G401 (cell line): Measurements from ENCODE around the gene TBCE. TPM values are rescaled to one million over a fixed set of nuclear protein-coding genes. Genes with fewer than 3 reads are reported as not detected.
A peak's percentile ranks its signal among the peaks of the same experiment; 100 is the strongest.
"Not testable (repeated sequence)": the region's sequence is repeated elsewhere in the genome, so short reads cannot be mapped to it uniquely, and the experiment has no call there.

Experiments used
- DNase-seq: peaks from one replicate; pipeline ENCODE4 v3.0.0-alpha.2; 2015; ENCODE audit warnings: low spot score
- in situ Hi-C: cut with HindIII; loops from 2 replicates; pipeline ENCODE4 v1.10.0; 2016; ENCODE audit warnings: low sequenced_read_pairs, mixed read lengths
- total RNA-seq: library from RNA; depleted of rRNA; stranded (reverse); fragments of >200 nt; shearing (Covaris generic); gene quantifications from 2 replicates; pipeline ENCODE4 v1.2.3, GENCODE V29; 2014

TBCE gene
- total RNA-seq, 1 experiment from 2014 or later = 69.7 TPM

DNA sequence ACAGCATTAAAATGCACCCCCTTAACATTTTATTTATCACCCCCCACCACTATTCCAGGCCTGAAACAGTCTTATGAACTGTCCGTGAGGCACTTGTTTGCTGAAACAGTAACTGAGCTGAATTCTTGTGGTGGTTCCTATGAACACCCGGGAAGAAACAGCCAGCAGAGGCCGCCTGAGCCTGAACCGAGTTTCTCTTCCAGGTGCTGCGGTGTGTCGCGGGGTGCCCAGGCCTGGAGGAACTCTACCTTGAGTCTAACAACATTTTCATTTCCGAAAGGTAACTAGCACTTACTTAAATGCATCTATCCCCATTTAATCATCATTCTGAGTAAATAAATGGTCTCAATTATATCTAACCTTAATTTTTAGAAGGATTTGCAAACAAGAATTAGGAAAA lies 66.8 kb downstream of the TBCE start:
- in situ Hi-C loops = no loop called here
- no peak for DNase-seq

DNA sequence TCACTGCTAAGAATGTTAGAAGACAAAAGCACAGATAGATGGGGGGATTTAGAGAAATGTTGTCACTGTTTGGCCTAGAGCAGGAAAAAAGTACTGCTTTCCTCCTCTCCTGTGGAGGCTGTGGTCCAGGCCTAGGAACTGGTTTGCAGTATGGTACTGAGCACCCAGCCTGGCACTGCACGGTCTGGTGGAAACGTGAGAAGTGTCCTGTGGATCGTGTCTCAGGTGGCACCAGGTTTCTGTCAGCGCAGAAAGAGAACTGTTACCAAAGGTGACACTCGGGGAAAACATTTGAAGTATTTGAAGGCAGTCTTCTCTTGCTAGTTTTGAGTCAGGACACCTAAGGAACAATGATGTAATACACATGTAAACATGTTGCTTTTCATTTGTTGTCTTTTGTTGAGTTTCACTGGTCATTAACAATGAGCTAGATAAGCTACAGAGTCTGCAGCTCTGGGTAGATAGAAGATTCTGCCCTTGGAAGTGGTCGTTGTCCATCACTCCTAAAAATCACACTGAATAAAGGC lies 74.0 kb downstream of the TBCE start:
- in situ Hi-C loops = no loop called here
- DNase-seq = no peak

DNA sequence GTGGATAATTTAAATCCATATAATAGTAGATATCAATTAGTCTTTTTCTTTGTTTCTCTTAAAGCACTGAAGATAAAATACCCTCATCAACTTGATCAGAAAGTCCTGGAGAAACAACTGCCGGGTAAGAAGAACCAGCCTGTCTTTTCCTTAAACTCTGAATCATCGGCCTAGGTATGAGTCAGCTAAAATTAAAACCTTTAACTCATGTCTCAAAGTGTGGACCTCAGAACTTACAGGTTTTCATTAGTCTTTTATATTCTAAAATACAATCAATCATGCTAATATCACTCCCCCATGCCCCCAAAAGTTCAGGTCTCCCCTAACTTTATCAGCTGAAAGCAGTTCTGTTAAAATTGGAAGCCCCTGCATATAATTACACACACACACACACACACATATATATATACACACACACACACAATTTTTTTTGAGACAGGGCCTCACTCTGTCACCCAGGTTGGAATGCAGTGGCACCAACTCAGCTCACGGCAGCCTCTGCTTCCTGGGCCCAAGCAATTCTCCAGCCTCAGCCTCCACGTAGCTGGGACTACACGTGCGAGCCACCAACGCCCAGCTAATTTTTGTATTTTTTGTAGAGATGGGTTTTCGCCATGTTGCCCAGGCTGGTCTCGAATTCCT lies 75.7 kb downstream of the TBCE start:
- in situ Hi-C loops = no loop called here
- no peak for DNase-seq

DNA sequence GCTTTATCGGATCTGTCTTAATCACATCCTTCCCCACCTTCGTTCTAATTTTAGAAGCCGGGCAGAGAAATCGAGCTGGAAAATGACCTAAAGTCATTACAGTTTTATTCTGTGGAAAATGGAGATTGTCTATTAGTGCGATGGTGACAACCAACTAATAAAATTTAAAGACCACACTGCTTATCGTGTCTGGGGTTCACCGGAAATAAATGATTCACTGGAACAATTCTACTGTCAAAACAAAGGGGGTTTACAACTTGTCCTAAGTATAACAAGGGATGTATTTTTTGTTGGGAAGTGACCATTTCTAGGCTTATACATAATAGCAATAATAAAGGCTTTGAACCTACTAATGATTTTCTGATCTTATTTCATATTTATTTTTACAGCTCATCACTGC lies 81.4 kb downstream of the TBCE start:
- in situ Hi-C loops = no loop called here
- no peak for DNase-seq

DNA sequence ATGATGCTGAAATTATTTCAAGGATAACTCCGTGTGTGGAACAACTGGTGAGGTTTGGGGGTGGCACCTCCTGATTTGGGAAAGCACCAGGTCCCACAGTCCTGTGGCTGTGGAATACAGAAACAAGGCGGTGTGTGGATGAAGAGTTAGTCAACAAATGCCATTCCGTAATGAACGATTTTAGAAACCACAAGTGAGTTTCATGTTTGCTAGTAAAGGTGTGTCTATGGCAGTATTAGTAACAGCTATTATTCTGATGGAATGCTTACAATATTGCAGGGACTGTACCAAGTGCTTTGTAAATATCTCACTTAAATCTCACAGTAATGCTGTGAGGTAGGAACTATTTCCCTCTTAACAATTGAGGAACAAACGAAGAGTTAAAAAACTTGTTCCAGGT lies 83.2 kb downstream of the TBCE start:
- DNase-seq = no peak
- in situ Hi-C loops = no loop called here

DNA sequence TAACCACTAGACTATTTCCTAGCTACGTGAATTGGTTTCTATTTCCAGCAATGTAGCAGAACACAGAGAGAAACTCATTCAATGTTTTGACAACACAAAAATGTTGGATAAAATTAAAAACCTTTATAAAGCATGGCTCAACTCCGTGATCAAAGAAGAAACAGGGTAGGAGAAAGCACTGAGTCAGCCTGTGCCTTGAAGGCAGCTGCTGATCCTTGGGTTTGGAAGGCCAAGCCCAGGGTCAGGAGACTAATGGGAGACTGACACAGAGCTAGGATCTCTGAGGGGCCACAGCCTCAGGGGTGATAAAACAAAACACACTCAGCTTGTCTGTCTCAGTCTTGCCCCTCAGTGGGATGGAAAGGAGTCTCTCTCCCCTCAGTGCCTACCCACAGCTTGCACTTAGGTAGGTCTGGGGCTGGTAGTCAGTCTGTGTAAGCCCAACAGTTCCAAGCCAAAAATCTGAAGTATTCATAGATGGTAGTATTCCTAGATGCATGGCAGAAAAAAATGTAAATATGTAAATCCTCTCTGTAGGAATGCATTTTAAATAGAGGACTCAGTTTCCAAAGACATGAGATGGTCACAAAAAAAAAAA lies 83.8 kb downstream of the TBCE start:
- in situ Hi-C loops = no loop called here
- no peak for DNase-seq

DNA sequence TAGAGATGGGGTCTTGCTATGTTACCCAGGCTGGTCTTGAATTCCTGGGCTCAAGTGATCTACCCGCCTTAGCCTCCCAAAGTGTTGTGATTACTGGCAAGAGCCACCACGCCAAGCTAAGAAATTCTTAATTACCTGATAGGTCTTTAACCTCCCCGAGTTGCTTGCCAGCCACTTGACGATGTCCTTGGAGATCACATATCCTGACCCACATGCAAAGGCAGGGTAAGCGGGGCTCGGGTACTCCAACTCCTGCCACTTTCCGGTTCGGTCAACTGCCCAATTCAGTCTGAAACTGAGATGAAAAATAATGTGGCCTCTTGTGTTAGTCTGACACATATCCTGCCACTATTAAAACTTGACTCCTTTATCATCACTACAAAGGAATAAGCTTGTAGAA lies 86.8 kb downstream of the TBCE start:
- in situ Hi-C loops = no loop called here
- DNase-seq = no peak

DNA sequence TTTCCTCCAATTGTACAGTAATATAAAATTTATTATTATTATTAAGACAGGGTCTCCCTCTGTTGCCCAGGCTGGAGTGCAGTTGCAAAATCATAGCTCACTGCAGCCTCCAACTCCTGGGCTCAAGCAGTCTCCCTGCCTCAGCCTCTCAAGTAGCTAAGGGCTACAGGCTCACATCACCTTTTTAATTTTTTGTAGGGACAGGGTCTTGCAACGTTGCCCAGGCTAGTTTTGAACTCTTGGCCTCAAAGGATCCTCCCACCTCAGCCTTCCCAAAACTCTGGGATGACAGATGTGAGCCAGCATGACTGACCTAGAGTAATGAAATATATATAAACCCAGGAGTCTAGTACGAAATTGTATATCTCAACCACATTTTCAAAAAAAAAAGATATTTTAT lies 87.9 kb downstream of the TBCE start:
- in situ Hi-C loops = no loop called here
- DNase-seq = no peak

DNA sequence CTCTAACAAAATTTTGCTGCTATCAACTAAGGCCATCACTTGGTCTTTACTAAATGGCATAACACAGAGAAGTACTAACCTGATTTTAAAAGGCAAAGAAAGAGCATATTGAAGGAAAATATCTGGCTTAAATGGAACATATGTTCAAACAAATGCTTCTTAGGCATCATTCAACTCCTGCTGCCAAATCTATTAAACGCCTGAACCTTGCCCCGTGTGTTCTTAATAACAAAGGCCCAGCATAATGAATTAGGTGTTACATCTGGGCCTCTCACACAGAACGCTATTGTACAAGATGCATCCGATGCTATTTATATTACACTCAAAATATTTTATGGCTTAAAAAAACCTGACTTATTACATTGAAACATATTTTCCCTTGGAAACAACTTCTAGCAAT lies 88.6 kb downstream of the TBCE start:
- in situ Hi-C loops = no loop called here
- peak; percentile 86 for DNase-seq

DNA sequence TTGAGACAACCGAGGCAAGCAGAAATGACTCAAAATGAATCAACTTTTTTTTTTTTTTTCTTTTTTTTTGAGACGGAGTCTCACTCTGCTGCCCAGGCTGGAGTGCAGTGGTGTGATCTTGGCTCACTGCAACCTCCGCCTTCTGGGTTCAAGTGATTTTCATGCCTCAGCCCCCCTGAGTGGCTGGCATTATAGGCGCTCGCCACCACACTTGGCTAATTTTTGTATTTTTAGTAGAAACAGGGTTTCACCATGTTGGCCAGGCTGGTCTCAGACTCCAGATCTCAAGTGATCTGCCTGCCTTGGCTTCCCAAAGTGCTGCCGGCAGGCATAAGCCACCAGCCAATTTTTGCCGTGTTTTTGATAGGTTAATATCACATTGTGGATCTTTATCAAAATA lies 90.6 kb downstream of the TBCE start:
- in situ Hi-C loops, DNase-seq: not testable (repeated sequence)

DNA sequence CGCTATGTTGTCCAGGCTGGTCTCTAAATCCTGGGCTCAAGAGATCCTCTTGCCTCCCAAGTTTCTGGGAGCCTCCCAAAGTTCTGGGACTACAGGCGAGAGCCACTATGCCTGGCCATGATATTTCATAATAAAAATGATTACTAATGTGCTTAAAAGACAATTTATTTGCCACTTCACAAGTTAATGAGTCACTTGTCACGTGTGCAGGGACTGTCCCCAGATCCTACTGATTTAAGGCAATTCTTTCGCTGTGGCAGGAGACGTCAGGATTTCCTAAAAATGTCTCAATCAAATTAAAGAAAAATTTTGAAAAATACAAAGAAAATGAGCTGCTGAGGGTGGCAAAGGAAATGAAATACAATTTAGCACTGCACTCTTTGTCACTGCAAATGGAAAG lies 93.5 kb downstream of the TBCE start:
- in situ Hi-C loops = no loop called here
- no peak for DNase-seq

DNA sequence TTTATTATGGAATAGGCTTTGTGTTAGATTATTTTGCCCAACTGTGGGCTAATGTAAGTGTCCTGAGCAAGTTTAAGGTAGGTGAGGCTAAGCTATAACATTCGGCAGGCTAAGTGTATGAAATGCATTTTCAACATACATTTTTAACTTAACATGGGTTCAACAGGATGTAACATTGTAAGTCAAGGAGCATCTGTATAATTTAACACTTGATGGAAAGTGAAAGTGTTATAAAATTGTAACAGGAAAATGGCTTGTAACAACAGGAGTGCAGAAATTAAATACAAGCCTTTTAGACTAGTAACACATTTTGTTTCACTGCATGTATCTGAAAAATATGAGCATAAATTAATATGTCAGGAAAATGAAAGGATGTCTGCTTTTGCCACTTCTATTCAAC lies 94.7 kb downstream of the TBCE start:
- in situ Hi-C loops = no loop called here
- DNase-seq = no peak

DNA sequence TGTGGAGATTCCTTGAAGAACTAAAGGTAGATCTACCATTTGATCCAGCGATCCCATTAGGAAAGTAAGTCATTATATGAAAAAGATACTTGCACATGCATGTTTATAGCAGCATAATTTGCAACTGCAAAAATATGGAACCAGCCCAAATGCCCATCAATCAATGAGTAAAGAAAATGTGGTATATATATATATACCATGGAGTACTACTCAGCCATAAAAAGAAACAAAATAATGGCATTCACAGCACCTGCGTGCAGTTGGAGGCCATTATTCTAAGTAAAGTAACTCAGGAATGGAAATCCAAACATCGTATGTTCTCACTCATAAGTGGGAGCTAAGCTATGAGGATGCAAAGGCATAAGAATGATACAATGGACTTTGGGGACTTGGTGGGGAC lies 95.6 kb downstream of the TBCE start:
- in situ Hi-C loops, DNase-seq: not testable (repeated sequence)

DNA sequence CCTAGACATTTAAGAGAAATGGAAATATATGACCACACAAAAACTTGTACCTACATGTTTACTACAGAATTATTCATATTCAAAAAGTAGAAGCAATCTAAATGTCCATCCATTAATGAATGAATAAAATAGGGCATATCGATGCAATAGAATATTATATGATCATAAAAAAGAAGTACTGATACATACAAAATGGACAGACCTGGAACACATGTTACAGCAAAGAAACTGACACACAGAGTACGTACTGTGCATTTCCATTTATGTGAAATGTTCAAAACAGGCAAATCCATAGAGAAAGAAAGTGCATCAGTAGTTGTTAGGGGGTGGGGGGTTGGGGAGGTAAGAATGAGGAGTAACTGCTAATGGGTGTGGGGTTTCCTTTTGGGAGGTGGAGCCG lies 97.8 kb downstream of the TBCE start:
- in situ Hi-C loops = no loop called here
- no peak for DNase-seq

DNA sequence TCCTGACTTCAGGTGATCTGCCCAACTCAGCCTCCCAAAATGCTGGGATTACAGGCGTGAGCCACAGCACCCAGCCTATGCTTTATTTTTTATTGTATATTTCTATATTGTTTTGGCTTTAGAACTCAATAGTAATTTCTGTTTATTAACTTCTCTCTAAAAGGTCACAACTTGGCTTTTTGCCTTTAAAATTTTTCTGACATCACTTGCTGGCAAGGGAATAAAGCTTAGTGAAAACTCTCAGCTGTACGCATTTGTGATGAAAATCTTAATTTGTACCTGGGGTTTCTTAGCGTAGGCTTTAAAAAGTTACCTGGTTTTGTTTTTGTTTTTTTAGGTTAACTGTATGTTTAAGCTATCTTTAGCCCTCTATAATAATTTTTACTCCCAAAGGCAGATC lies 100.8 kb downstream of the TBCE start:
- peak; percentile 10 for DNase-seq
- in situ Hi-C loops = no loop called here

DNA sequence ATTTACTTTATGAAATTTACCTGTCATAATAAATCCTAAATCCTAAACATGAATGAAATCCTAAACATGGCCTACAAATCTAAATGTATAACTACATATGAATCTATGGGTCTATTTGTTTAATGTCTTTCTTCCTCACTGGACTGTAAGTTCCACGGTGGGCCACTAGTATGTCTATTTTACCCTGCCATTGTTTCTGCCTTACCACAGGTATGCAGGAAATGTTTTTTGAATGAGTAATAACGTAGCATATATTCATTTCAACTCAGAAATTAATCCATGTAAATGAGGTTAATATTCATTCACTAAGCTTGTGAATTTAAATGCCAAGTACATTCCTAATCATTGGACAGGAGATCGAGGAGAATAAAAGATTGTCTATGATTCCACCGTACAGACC lies 101.7 kb downstream of the TBCE start:
- DNase-seq = no peak
- in situ Hi-C loops = no loop called here

DNA sequence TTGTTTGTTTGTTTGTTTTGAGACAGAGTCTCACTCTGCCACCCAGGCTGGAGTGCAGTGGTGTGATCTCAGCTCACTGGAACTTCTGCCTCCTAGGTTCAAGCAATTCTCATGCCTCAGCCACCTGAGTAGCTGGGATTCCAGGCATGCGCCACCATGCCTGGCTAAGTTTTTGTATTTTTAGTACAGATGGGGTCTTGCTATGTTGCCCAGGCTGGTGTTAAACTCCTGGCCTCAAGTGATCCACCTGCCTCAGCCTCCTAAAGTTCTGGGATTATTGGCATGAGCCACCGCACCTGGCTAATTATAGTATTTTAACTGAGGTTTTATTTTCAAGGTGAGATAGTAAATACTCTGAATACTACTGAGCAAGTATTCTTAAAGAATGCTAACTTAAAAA lies 102.7 kb downstream of the TBCE start:
- DNase-seq, in situ Hi-C loops: not testable (repeated sequence)

DNA sequence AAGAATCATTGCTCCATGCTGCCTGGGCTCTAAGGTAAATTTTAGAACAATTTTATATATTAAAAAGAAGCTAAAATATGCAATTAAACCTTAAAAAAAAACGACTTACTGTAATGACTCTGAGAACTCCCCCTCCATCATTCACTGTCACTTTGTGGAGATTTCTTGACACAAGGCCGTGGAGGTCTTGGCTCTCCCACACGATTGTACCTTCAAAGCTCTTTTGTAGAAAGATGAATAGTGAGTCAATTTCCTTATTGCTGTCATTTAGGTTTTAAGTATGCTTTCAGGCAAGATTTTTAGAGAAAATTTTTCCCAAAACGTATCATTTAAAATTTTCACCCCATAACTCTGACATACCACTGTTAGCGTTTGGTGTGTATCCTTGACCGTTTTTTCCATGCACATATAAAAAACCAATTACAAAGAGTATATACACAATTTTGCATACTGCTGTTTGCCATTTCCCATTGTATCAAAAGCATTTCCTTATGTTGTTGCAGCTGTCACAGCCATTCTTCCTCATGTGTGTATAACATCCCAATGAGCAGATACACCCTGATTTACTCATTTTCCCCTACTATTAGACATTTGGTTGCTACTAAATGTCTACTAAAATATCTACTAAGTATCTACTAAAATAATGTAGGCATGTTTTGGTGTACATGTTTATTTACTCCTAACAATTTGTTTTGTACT lies 103.7 kb downstream of the TBCE start:
- DNase-seq = no peak

DNA sequence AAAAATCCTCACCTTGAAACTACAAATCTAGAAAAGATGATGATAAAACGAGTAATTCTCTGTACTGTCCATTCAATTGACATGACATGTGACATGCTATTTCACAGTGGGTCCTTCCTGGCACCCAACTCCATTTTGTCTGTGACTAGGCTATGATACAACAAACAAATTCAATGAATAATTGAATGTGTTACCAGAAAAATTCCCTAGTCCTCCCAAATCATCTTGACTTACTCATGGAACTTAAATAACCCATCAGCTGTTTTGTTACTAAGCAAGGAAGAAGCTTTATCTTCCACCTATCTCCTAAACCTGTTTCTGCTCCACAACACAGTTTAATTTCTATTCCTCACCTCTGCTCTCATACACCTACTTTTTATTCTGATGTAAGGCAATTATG lies 106.6 kb downstream of the TBCE start:
- in situ Hi-C loops = no loop called here
- DNase-seq = peak; percentile 13

More for the DNA sequence above, 103.7 kb downstream of the TBCE start:
- in situ Hi-C loops = no loop called here

DNA sequence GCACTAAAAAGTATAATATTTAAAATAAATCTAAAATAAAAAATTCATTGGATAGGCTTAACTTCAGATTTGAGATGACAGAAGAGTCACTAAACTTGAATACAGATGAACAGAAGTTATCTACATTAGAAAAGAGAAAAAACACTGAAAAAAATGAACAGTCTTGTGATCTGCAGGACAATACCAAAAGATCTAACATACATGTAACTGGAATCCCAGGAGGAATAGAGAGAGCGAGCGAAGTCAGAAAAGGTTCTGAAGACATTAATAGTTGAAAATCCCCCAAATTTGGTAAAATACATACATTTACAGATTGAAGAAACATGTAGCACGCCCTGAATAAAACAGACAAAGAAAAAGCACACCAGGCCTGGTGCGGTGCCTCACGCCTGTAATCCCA lies 115.9 kb downstream of the TBCE start:
- no peak for DNase-seq
- in situ Hi-C loops = no loop called here

DNA sequence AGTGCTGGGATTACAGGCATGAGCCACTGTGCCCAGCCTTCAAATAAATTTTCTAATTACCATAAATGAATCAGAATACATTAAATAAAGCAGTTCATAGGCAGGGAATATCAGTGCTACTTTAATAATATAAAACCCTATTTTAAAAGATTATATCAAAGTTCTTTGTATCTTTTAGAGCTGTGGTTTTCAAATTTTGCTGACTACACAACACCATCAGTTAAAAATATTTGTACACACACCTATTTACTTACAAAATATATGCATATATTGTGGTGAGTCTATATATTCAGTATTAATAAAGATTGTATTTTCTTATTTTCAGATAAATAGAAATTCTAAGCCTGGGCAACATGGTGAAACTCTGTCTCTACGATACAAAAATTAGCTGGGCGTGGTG lies 118.3 kb downstream of the TBCE start:
- in situ Hi-C loops = no loop called here
- DNase-seq = no peak
